Activated CD4-positive, alpha-beta T cell treated with anti-CD3 and anti-CD28 coated beads, Interleukin-2, amount 50 U/mL, for 48 hours (primary cell): ENCODE results near the gene BSN.

Experiments
- DNase-seq, 2 experiments: peaks; one replicate each; pipeline ENCODE4 v3.0.0-alpha.2; 2020

BSN gene

GRCh38 chr3:49719214-49719884 is 165.1 kb downstream of the BSN start, which contains the start of gene AMIGO3:
Gene AMIGO3, minus strand, starts transcription at chr3:49719684. Its CDS starts 219 bp downstream, at chr3:49719465.
- DNase-seq: peak; percentile 94 to 96
